Measurements from ENCODE around the gene CHKA. TPM values are rescaled to one million over a fixed set of nuclear protein-coding genes. Genes with fewer than 3 reads are reported as not detected.

CHKA gene
- total RNA-seq, 1 experiment from 2014 or later: 63.0 TPM

DNA sequence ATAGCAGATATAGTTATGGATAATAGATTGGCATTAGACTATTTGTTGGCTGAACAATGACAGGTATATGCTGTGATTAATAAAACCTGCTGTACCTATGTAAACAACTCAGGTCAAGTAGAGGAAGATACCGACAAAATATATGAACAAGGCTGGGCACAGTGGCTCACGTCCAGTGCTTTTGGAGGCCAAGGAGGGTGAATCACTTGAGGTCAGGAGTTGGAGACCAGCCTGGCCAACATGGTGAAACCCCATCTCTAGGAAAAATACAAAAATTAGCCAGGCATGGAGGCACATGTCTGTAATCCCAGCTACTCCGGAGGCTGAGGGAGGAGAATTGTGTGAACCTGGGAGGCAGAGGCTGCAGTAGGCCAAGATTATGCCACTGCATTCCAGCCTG is 14.0 kb upstream of the CHKA start:
- H3K4me3 Mint-ChIP-seq: no peak overlapping the region
- Histone ChIP-seq H3K14ac (ENCODE audit: insufficient read depth, low read length) (no peak overlapping the region), H3K9me3 (ENCODE audit: control insufficient read depth, low read depth, low read length) (peaks cover 12% of the 10 kb centered on the region), H2BK120ac (ENCODE audit: low read depth, low read length, poor library complexity, severe bottlenecking) (no peak overlapping the region), H2AK5ac (ENCODE audit: insufficient read length, low read length) (no peak overlapping the region), H3K4me2 (ENCODE audit: insufficient read depth, insufficient read length, low read length) (no peak overlapping the region), H3K9ac (ENCODE audit: extremely low read depth, insufficient read length, low read length) (no peak overlapping the region), H2BK15ac (ENCODE audit: low read depth, low read length) (no peak overlapping the region), H3K27me3 (ENCODE audit: insufficient read depth, low read length) (no peaks in the 10 kb centered on the region), H3K18ac (ENCODE audit: insufficient read length, low read depth, low read length) (no peak overlapping the region), H3K4ac (ENCODE audit: low read depth, low read length) (no peak overlapping the region), H3K4me1 (ENCODE audit: insufficient read depth, low read length) (no peaks in the 10 kb centered on the region), H3K79me2 (ENCODE audit: insufficient read depth, low read length) (no peaks in the 10 kb centered on the region), H2BK20ac (ENCODE audit: low read depth, low read length, poor library complexity, severe bottlenecking) (no peak overlapping the region), H2BK12ac (ENCODE audit: insufficient read length, low read depth, low read length) (no peak overlapping the region), H3K27ac (ENCODE audit: insufficient read length, low read depth, low read length) (no peak overlapping the region), H4K8ac (replicated peaks; ENCODE audit: insufficient read length, low read depth, low read length) (no peak overlapping the region), H4K5ac (ENCODE audit: insufficient read length, low read depth, low read length) (no peak overlapping the region), H2AFZ (ENCODE audit: low read length) (no peak overlapping the region), H2BK5ac (ENCODE audit: insufficient read length, low read length) (no peak overlapping the region), H4K91ac (ENCODE audit: insufficient read length, low read depth, low read length) (no peak overlapping the region), H3T11ph (ENCODE audit: low read length) (no peak overlapping the region), H3K23me2 (ENCODE audit: insufficient read length, low read depth, low read length, poor library complexity, severe bottlenecking) (no peaks in the 10 kb centered on the region), H3K23ac (ENCODE audit: insufficient read length, low read depth, low read length) (no peak overlapping the region), H3K56ac (ENCODE audit: insufficient read length, low read depth, low read length) (no peak overlapping the region), H4K20me1 (ENCODE audit: control insufficient read depth, insufficient read depth, insufficient read length) (no peaks in the 10 kb centered on the region), H3K79me1 (ENCODE audit: insufficient read depth, low read depth, low read length, poor library complexity, severe bottlenecking) (no peaks in the 10 kb centered on the region)
- H3K4me1 Mint-ChIP-seq: peaks cover 0 to 4% of the 10 kb centered on the region in 2 experiments; a peak in 2 of 4 replicates
- TF ChIP-seq, protein P1, sequence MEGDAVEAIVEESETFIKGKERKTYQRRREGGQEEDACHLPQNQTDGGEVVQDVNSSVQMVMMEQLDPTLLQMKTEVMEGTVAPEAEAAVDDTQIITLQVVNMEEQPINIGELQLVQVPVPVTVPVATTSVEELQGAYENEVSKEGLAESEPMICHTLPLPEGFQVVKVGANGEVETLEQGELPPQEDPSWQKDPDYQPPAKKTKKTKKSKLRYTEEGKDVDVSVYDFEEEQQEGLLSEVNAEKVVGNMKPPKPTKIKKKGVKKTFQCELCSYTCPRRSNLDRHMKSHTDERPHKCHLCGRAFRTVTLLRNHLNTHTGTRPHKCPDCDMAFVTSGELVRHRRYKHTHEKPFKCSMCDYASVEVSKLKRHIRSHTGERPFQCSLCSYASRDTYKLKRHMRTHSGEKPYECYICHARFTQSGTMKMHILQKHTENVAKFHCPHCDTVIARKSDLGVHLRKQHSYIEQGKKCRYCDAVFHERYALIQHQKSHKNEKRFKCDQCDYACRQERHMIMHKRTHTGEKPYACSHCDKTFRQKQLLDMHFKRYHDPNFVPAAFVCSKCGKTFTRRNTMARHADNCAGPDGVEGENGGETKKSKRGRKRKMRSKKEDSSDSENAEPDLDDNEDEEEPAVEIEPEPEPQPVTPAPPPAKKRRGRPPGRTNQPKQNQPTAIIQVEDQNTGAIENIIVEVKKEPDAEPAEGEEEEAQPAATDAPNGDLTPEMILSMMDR (conservative IDR thresholded peaks at IDR 0.05): no peak
- WGBS (ENCODE audit: extremely low coverage, insufficient read length, low lambda C conversion rate): no CpG with 5 or more reads among the region's 3 CpGs
- H3K9me3 Mint-ChIP-seq: peaks cover 54 to 56% of the 10 kb centered on the region in 2 experiments
- no peak overlapping the region; a peak in 1 of 7 replicates for H3K27ac Mint-ChIP-seq
- peaks cover 28 to 39% (median 31%) of the 10 kb centered on the region in 3 experiments for H3K36me3 Mint-ChIP-seq (ENCODE audit: insufficient read depth in 1 of 3, low read depth in 3 of 3)
- H3K27me3 Mint-ChIP-seq (ENCODE audit: low read depth): peaks cover 5% of the 10 kb centered on the region
- no peak for DNase-seq

Measured in H9 (cell line).